Peyer's patch (tissue), 4 donors: ENCODE data around the gene GPR108. TPM values are rescaled to one million over a fixed set of nuclear protein-coding genes. Genes with fewer than 3 reads are reported as not detected.

Experiments used
- DNase-seq, 3 donors: peaks; one replicate each; pipeline ENCODE4 v3.0.0-alpha.2; 2017 to 2019
- H3K27ac ChIP-seq, 4 donors: fragments of 200-600 bp; sonication (generic); one replicate each; pipeline ENCODE4 v1.5.1; 2016 to 2019
- H3K27me3 ChIP-seq, 2 donors: fragments of 200-600 bp; sonication (generic); one replicate each; pipeline ENCODE4 v1.5.1; 2019
- H3K36me3 ChIP-seq, 3 donors: fragments of 200-600 bp; sonication (generic); one replicate each; pipeline ENCODE4 v1.5.1; 2016 to 2019
- H3K4me1 ChIP-seq, 4 donors: fragments of 200-600 bp; sonication (generic); one replicate each; pipeline ENCODE4 v1.5.1; 2016 to 2019
- H3K4me3 ChIP-seq, 4 donors: fragments of 200-600 bp; sonication (generic); 1 replicate in 3 of 4; 2 replicates in 1 of 4; pipeline ENCODE4 v1.5.1; 2016 to 2019; ENCODE audit warnings: mild to moderate bottlenecking in 1 of 4
- H3K9me3 ChIP-seq, 4 donors: fragments of 200-600 bp; sonication (generic); one replicate each; pipeline ENCODE4 v1.5.1; 2016 to 2019; ENCODE audit warnings: mild to moderate bottlenecking in 1 of 4
- POLR2A ChIP-seq, 2 donors: fragments of 450-650 bp; IDR thresholded peaks; one replicate each; pipeline ENCODE4 v1.5.1; 2017; ENCODE audit warnings: antibody characterized with exemption in 2 of 2, mild to moderate bottlenecking in 2 of 2, moderate library complexity in 2 of 2
- total RNA-seq, 4 donors: library from RNA; depleted of rRNA; stranded (reverse); fragments of >200 nt; gene quantifications; one replicate each; pipeline ENCODE4 v1.1.0, GENCODE V29; 2016
- TF ChIP-seq, protein P1 (sequence below), 6 experiments: fragments of 450-650 bp in 4 of 6; fragments of 200-600 bp in 2 of 6; sonication (generic) in 1 of 6; IDR thresholded peaks; one replicate each; pipeline ENCODE4 v1.5.1; 2017 to 2019; ENCODE audit warnings: antibody characterized with exemption in 6 of 6, mild to moderate bottlenecking in 3 of 6, moderate library complexity in 1 of 6

The GPR108 gene
- total RNA-seq, 4 donors from 2014 or later: 54.5 to 133 (median 92.2) TPM

GRCh38 chr19:6731822-6732221 lies 5.6 kb downstream of the GPR108 start:
- no peak for TF ChIP-seq POLR2A (IDR thresholded peaks at IDR 0.05)
- TF ChIP-seq, protein P1, sequence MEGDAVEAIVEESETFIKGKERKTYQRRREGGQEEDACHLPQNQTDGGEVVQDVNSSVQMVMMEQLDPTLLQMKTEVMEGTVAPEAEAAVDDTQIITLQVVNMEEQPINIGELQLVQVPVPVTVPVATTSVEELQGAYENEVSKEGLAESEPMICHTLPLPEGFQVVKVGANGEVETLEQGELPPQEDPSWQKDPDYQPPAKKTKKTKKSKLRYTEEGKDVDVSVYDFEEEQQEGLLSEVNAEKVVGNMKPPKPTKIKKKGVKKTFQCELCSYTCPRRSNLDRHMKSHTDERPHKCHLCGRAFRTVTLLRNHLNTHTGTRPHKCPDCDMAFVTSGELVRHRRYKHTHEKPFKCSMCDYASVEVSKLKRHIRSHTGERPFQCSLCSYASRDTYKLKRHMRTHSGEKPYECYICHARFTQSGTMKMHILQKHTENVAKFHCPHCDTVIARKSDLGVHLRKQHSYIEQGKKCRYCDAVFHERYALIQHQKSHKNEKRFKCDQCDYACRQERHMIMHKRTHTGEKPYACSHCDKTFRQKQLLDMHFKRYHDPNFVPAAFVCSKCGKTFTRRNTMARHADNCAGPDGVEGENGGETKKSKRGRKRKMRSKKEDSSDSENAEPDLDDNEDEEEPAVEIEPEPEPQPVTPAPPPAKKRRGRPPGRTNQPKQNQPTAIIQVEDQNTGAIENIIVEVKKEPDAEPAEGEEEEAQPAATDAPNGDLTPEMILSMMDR (IDR thresholded peaks at IDR 0.05): no peak
- H3K27me3 ChIP-seq: no peaks in the 10 kb centered on the region
- no peak overlapping the region for H3K27ac ChIP-seq
- peaks cover 0 to 21% (median 13%) of the 10 kb centered on the region in 4 donors for H3K4me1 ChIP-seq
- DNase-seq: no peak
- H3K9me3 ChIP-seq: no peaks in the 10 kb centered on the region
- peaks cover 0 to 33% (median 0%) of the 10 kb centered on the region in 3 donors for H3K36me3 ChIP-seq
- no peak overlapping the region for H3K4me3 ChIP-seq

DNA sequence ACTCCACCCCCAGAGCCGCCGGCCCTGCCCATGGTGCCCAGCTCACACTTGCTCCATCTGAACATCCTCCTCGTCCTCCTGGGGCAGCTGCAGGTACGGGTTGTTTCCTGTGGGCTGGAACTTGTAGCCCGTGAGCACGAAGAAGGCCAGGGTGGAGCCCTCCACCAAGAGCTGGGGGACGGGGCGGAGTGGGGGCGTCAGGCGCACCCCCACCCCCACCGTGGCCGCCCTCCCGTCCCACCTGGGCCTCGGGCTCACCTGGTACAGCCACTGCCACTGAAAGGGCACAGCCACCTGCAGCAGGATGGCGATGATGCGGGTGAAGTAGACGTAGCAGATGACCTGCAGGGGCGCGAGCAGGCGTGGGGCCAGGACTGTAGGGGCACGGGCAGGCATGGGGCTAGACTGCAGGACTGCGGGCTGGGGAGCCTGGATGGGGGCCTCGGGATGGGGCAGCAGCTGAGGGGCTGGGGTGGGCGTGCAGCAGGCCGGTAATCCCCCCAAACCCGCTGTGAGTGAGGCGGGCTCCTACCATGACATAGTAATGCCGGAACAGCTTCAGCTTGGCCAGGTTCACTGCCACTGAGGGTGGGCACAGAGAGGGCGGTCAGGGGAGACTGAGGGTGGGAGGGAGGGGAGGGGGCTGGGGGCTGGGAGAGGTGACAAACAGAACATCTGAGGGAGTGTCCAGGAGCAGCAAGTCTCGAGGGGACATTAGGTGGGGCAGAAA lies 6.3 kb downstream of the GPR108 start:
- Histone ChIP-seq H3K4me1 (peaks cover 0 to 23% (median 13%) of the 10 kb centered on the region in 4 donors), H3K4me3 (peak overlapping the region in 1 of 4 donors; percentile 43), H3K9me3 (no peaks in the 10 kb centered on the region), H3K27ac (peak overlapping the region; percentile 46 to 74 (median 60)), H3K36me3 (peaks cover 0 to 33% (median 0%) of the 10 kb centered on the region in 3 donors), H3K27me3 (no peaks in the 10 kb centered on the region)
- TF ChIP-seq, protein P1 (IDR thresholded peaks at IDR 0.05): no peak
- no peak for TF ChIP-seq POLR2A (IDR thresholded peaks at IDR 0.05)
- DNase-seq: no peak

- TF ChIP-seq POLR2A (IDR thresholded peaks at IDR 0.05): no peak
- TF ChIP-seq, protein P1 (IDR thresholded peaks at IDR 0.05): no peak
- no peaks in the 10 kb centered on the region for H3K9me3 ChIP-seq
- H3K4me3 ChIP-seq: peak overlapping the region in 3 of 4 donors; percentile 6 to 51 (median 43)
- peak overlapping the region; percentile 58 to 74 (median 62) for H3K27ac ChIP-seq
- no peaks in the 10 kb centered on the region for H3K27me3 ChIP-seq
- peaks cover 0 to 33% (median 0%) of the 10 kb centered on the region in 3 donors for H3K36me3 ChIP-seq
- peak; percentile 74 to 94 (median 92) for DNase-seq
- peaks cover 0 to 21% (median 9%) of the 10 kb centered on the region in 4 donors for H3K4me1 ChIP-seq
Observed at GRCh38 chr19:6730153-6730804, 7.1 kb downstream of the GPR108 start.

GRCh38 chr19:6729573-6730152 lies 7.7 kb downstream of the GPR108 start:
- H3K9me3 ChIP-seq: no peaks in the 10 kb centered on the region
- H3K27ac ChIP-seq: peak overlapping the region; percentile 58 to 74 (median 62)
- no peaks in the 10 kb centered on the region for H3K27me3 ChIP-seq
- H3K36me3 ChIP-seq: peaks cover 0 to 33% (median 0%) of the 10 kb centered on the region in 3 donors
- DNase-seq: no peak
- TF ChIP-seq POLR2A (IDR thresholded peaks at IDR 0.05): no peak
- TF ChIP-seq, protein P1 (IDR thresholded peaks at IDR 0.05): no peak
- H3K4me1 ChIP-seq: peaks cover 0 to 24% (median 10%) of the 10 kb centered on the region in 4 donors
- peak overlapping the region in 3 of 4 donors; percentile 6 to 51 (median 43) for H3K4me3 ChIP-seq

DNA sequence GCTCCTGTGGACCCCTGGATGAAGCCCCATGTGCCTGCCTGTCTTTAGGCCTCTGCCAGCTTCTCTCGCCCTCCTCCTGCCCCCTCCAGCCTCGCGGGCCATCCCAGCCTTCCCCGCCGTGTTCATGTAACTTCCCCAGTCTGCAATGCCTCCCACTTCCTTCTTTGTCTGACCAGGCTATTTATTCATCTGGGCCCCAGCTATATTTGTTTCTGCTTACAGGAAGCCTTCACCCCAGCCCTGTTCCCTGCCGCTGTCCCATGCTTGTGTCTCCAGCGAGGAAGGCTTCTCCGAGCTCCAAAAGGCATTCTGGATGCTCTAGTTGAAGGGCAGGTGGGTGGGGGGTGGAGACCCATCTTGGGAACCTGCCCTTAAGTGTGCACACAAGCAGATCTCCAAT lies 9.0 kb downstream of the GPR108 start:
- Histone ChIP-seq H3K4me3 (no peak overlapping the region), H3K27ac (peak overlapping the region in 2 of 4 donors; percentile 14 to 63), H3K27me3 (no peaks in the 10 kb centered on the region), H3K4me1 (peaks cover 0 to 25% (median 10%) of the 10 kb centered on the region in 4 donors), H3K9me3 (no peaks in the 10 kb centered on the region), H3K36me3 (peaks cover 0 to 24% (median 0%) of the 10 kb centered on the region in 3 donors)
- DNase-seq: peak in 1 of 3 donors; percentile 42
- TF ChIP-seq, protein P1 (IDR thresholded peaks at IDR 0.05): no peak
- TF ChIP-seq POLR2A (IDR thresholded peaks at IDR 0.05): no peak
